NCI-H748 (cell line): Measurements from ENCODE around the gene POFUT1.
"Not testable (repeated sequence)": the region's sequence is repeated elsewhere in the genome, so short reads cannot be mapped to it uniquely, and the experiment has no call there.

Source experiments
- DNase-seq: peaks from one replicate; lab custom pipeline; 2025; ENCODE audit not compliant: unreplicated experiment; lab: John Stamatoyannopoulos, UW

Gene POFUT1

DNA sequence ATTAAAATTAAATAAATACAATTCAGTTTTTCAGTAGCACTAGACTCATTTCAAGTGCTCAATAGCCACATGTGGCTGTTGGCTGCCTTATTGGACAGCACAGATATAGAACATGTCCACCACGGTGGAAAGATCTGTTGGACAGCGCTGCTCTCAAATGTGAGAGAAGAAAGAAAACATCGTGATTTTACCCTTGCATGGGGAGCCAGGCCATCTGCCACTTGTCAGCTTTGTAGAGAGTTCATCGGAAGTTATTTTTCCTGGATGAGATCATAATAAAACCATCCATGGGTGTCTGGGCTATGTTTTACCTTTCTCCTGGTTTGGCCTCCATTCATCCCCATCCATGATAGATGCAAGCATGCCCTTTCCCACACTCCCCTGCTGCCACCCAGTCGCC is 63.9 kb downstream of the POFUT1 start:
- DNase-seq = no peak

DNA sequence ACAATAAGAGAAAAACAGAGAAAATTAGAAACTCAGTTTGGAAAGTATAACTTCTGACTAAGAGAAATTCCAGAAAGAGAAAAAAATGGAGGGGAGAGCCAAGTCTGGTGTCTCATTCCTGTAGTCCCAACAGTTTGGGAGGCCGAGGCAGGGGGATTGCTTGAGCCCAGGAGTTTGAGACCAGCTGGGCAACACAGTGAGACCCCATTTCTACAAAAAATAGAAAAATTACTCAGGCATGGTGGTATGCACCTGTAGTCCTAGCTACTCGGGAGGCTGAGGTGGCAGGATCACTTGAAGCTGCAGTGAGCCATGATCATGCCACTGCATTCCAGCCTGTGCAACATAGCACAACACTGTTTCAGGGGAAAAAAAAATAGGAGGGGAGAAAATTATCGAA is 66.7 kb downstream of the POFUT1 start:
- no peak for DNase-seq

DNA sequence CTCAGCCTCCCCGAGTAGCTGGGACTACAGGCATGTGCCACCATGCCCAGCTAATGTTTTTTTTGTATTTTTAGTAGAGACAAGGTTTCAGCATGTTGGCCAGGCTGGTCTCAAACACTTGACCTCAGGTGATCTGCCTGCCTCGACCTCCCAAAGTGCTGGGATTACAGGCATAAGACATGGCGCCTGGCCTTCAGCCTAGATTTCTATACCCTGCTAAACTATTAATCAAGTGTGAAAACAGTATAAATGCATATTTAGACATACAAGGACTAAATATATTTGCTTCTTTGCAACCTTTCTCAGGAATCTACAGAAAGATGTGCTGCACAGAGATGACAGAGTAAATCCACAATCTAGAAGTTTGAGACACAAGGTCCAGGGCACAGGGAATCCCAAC is 67.5 kb downstream of the POFUT1 start:
- not testable (repeated sequence) for DNase-seq

DNA sequence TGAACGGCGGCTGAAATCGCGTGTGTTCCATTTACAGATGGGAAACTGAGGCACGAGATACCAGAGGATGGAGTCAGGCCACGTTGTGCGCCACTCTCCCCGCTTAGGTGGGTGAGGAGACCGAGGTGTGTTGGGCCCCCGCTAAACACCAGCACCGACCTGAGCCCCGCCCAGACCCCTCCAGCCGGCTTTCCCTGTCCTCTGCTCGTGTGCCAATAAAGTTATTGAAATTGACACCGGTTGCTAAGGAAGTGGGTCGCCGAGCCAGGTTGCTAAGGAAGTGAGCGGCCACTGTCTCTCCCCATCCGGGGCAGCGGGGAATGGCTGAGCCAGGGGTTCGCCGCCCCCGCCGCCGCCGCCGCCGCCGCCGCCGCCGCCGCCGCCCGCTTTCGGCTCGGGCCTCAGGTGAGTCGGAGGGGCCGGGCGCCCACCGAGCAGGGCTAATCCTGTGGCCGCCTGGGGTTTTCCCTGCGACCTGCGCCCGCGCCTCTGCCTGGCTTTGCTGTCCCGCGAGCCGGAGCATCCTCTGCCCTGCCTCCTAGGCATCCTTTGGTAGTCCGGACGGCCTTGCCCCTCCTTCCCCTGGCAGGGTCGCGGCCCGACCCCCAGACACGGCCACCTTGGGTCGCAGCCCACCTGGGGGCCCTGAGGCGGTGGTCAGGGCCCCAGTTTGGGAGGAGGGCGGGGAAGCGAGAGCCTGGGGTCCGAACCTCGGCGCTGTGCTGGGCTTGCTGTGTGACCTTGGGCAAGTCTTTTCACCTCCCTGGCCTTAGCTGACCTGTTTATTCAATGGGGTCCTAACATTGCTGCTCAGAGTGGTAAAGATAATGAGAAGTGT is 69.9 kb downstream of the POFUT1 start, which contains the start of gene KIF3B:
Gene KIF3B, plus strand, starts transcription at position 291 of the 838 bp plus-strand sequence. CDS start 32,127 bp downstream, outside the sequence.
- DNase-seq = peak; percentile 94

DNA sequence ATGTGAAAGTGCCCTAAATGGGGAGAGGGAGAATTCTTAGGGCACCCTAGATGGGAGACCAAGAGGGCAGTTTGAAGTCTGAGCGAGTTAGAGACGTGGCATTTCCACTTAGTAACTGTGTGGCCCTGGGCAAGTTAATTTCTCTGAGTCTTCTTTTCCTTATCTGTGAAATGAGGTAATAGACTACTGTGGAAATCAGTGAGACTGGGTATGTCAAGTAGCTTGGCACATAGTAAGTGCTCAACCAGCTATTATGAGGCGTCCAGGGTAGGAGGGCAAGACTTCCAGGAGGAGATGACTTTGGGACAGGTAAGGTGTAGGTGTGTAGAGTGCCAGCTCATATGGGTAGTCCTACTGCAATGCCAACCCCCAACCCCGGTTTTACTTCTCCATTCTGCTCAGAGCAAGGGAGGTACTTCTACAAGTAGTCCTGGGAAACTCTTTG is 70.5 kb downstream of the POFUT1 start:
- DNase-seq = no peak

DNA sequence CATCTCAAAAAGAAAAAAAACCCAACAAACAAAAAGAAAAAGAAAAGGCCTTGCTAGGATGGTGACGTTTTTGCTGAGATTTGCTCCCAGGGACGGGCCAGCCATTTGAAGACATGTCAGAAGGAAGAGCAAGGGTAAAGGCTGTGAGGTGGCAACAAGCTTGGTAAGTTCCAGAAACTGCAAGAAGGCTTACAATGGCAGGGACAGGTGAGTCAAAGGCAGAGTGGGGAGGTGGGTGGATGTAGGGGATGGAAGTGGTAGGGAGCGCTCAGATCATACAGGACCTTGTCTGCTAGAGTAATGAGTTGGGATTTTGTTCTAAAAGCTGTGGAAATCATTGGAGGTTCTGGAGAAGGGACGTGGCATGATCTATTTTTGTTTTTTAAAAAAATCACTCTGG is 74.0 kb downstream of the POFUT1 start:
- no peak for DNase-seq

DNA sequence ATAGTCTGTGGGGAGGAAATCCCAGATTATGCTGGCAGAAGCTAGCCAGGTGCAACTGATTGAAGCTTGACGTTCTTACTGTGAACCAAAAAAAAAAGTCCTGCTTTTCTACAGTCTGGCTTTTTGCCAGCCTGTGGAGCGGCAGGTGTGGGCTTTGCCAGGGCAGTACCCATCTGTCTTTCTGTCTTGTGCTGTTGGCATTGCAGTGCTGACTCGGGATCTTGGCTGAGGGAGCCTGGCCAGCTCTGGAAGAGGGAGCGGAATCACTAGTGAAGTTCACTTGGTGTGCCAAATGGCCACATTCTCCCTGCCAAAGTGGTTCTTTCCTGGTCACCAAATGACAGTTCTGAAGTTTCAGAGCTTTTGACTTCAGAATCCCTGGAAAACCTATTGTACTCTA is 74.8 kb downstream of the POFUT1 start:
- peak; percentile 39 for DNase-seq

DNA sequence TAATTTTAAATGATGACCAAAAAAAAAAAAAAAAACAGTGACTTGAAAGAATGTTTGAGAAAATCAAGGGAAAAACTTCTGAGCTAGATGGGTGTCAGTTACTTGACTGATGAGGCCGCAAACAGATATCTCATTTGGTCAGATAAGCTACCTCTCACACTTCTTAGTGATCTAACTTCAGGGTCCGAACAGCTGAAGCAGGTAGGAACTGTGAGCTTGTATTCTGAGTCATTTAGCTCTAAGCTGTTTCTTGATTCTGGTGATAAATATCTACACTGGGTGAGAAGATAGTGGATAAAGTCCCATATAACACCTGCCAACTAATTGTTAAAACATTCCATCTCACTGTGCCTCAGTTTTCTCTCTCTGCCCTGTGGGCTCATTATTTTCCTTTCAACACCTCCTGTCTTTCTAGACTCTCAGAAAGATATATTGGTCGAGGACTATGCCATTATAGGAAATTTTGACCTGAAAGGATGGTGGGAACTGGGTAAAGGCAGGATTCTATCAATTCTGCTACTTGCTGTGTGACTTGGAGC is 77.5 kb downstream of the POFUT1 start:
- no peak for DNase-seq

DNA sequence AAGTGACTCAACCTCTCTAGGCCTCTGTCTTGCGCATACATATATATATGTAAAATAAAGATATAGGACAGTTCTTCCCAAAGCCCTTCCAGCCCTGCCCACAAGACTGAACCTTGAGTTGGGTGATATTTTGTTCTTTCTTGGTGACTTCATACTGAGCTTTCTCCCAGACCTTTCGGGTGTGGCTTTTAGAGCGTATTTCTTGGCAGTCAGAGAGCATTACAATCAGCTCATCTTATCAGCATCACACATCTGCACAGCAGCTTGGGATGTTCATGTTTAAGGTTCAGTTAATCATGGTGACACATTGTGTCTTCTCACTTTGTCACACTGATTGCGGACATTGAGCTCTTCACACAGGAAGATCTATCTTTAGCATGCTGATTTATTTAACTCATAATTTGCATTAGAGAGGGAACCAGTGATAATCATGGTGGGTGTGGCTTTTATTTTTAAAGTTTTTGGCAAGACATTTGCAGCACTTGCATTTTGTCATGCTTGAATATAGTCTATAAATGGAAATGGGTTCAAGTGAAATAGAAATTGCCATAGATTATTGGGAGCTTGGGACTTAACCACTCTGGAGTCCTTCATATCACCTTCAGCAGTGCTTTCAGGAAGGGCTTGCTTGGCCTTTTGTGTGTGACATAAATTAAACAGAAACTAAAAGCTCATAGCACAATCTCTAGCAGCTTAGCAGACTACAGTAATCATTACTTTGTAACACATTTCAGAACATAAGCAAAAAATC is 78.1 kb downstream of the POFUT1 start:
- no peak for DNase-seq

DNA sequence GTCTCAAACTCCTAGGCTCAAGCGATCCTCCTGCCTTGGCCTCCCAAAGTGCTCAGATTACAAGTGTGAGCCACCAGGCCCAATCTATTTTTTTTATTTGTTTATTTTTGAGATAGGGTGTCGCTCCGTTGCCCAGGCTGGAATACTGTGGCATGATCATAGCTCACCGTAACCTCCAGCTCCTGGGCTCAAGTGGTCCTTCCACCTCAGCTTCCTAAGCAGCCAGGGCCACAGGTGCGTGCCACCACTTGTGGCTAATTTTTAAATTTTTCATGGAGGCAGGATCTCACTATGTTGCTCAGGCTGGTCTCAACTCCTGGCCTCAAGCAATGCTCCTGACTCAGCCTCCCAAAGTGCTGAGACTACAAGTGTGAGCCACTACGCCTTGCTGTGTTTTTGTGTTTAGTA is 79.6 kb downstream of the POFUT1 start:
- no peak for DNase-seq
